ENCODE results near the gene SSPN.
A peak's percentile ranks its signal among the peaks of the same experiment; 100 is the strongest.

Gene SSPN

DNA sequence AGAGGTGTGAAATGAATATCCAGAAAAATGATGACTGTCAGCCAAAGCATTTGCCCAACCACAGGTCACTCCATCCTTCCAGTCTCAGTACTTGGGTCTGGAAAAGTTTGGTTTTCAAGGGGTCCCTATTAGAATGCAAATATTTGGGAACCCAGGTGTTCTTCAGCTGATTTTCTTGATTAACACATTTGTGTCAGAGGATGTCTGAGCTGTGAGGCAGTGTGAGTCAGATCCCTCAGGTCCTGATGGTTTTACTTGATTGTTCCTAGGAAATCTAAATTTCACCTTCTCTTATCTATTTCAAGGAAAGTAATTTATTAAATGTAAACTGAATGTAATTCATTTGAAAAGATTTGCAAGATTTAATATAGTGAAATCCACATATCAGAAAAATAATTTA, 71.5 kb downstream of the SSPN start:
- no peak for DNase-seq (ENCODE audit: low spot score)

DNA sequence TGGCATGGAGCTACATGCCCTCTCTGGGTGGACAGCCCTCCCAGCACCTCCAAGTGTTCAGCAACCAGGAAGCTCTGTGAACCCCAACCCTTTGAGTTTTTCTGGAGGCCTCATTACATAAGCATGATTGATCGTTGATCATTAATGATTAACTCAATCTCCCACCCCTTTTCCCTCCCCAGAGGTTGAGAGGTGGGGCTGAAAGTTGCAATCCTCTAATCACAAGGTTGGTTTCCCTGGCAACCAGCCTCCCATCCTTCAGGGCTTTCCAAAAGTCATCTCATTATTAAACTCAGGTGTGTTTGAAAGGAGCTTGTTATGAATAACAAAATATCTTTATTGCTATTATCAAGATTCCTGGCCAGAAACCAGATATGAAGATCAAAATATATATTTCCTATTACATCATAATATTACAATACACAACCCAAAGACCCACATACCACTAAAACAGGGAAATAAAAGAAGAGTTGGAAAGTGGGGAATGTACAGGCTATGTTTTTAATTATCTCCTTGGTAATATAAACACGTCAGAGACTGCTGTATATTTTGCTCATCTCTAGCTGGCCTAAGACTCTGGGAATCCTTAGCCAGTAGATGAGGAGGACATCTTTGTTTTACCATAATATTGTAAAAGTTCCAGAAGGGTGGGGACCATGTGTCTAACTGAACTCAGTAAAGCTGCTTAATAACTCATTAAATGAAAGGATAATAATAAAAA, 73.6 kb downstream of the SSPN start:
- no peak for DNase-seq (ENCODE audit: low spot score)

DNA sequence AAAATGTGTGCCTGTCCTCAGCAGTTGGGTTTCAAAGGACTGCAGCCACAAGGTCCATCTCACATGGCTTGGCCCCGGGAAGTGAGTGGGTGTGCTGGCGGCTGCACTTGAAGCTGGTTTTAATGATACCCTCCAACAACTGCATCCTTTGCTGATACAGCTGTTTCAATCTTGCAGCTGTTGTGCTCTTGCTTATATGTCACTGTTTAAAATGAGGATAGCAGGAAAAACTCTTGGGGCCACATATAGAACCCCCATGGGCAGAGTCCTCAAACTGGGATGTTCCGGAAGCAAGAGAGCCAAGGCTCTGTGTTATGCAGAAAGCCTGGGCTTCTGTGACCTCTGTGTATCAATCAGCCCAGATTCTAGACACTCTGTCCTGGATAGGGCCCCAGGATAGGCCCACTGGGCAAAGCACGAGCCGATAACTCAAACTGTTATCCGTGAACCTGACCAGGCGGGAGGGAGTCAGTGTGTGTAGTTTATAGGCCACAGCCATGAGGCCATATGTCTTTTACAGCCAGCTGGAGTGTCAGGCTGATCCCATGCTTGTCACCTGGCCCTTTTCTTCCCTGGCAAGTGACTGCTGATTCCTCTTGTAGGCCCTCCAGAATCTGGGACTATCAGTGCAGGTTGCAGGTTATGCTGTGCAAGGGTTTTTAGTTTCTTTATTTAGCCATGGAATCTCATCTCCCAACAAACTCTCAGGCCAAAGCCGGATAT, 74.3 kb downstream of the SSPN start:
- peak; percentile 74 for DNase-seq (ENCODE audit: low spot score)

DNA sequence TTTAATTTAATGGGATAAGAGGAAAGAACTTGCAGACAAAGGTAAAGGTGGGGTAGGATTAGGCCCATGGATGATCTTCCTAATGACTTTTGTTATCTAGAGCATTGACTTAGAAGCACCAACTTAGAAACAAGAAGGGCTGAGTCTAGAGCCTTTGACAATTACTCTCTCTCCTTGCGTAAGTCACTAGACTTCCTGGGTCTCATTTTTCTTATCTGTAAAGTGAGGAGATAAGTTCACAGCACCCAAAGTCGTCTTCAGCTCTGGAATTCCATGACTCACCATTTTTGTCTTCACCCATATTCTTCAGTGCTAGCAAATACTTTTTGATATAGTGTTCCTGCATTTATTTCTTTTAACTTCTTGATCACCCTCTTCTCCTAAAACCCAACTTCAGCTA, 75.7 kb downstream of the SSPN start:
- no peak for DNase-seq (ENCODE audit: low spot score)

DNA sequence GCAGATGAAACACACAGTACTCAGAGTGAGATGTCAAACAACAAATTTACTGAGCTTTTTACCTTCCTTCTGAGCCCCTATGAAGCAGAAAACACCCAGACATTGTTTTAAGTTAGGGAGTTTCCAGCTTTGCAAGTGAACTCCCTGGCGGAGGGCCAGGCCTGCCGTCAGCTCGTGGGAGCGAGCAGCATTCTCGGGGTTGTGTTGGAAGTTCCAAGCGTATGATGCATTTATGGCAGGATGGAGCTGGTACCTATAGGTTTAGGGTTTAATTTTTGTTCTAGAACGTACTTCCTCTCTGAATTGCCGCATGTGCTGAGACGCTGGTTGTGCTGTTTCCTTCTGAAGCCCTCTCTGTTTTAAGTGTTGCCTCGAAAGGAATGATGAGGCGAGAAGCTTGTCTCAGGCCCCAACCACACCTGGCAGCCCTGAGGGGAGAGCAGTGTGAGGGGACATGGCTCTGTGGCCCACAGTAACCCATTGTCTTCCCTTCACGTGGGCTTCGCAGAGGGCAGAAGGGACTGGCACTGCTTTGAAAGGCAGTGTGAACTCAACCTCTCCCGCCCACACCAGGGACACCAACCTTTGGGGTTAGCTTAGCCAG, 76.6 kb downstream of the SSPN start:
- DNase-seq (ENCODE audit: low spot score), result no peak

DNA sequence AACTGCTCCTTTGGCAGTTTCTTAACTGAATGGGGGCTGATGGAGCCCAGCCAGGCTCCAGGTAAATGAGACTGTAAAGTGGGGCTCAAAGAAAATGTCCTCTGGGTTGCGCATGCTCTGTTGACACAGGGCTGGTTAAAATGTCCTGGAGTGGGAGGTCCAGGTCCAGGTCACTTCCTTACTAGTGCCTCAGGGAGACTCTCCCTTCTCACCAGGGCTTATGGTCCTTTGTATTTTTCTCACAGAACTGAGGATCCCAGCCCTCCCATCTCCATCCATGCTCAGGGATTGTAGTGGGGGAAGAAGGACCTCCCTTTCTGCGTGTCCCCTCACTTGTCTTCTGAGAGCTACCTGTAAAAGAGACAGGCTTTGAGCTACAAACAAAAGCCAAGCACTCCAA, 77.5 kb downstream of the SSPN start:
- DNase-seq (ENCODE audit: low spot score), result no peak

DNA sequence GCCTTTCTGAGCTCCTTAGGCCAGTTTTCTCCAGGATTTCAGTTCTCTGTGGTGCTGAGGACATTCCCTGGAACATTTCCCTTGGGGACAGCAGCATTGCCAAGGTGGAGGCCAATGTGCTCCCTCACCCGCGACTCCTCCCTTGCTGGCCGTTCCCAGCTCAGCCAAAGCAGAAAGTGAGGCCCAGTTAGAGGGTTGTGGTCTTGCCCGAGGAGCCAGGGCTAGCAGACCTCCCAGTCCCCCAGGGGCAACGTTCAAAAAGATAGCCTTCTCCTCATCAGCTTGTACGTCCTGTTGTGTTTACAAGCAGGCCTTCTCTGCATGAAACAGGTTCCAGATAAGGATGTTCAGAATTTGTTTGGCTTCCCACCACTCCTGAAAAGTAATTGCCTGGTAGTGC, 78.4 kb downstream of the SSPN start:
- DNase-seq (ENCODE audit: low spot score), result no peak

DNA sequence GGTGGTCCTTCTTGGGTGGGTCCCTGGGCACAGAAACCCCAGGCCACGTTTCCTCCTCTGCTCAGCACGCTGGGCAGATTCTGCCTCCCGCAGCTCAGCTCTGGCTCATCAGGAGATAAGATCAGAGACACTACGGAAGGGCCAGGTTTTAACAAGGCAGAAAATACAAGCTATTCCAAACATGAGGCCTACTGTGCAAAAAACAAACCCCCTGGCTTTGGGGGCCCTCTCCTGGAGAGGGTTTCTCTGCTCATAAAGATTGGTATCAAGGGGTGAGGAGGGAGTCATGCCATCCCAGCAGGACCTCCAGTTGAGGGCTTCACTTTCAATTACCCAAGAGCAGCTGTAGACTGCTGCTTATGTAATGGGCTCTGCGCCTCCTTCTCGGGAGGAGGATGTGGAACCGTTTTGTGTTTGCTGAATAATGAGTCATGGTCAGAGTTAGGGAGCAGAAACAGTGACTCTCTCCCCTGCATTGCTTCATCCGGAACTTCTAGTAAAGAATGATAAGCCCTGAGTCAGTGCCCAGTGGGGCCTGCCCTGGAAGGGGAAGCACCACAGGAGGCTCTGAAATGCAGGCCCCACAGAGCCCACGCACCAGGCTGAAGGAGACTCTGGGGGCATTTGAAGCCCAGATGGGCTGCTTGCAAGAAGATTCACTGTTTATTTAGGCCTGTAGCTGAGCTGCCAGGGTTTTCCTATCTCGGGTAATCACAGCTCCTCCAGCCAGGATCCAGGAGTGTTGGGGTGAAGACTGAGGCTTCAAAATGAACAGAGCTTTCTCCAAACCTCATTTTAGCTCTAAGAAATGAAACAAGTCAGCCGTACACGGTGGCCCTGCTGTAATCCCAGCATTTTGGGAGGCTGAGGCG, 79.3 kb downstream of the SSPN start:
- DNase-seq (ENCODE audit: low spot score), result no peak

DNA sequence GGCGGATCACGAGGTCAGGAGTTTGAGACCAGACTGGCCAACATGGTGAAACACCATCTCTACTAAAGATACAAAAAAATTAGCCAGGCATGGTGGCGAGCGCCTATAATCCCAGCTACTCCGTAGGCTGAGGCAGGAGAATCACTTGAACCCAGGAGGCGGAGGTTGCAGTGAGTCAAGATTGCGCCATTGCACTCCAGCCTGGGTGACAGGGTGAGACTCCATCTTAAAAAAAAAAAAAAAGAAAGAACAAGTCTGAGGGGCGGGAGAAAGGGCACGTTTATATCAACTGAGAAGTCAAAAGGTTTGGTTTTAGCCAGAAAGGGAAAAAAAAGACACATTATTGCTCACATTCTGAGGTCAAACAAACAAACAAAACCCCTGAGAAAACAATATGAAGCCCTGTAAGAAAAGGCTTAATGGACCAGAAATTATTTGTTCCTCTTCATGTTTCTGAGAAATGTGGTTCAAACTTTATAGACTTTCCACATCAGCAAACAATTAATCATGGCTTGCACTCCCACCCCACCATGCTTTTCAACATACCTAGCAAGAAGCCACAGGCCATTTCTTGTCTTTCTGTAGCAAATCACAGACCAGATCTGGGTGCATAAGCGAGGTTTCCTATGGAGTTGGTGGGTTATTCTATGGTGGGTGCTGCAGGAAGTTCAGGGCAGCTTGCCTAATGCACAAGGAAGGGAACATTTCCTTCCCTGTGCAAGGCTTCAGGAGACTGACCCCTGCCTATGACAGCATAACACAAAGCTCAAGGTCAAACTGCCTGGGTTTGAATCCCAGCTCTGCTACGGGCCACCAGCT, 80.1 kb downstream of the SSPN start:
- DNase-seq (ENCODE audit: low spot score), result no peak

DNA sequence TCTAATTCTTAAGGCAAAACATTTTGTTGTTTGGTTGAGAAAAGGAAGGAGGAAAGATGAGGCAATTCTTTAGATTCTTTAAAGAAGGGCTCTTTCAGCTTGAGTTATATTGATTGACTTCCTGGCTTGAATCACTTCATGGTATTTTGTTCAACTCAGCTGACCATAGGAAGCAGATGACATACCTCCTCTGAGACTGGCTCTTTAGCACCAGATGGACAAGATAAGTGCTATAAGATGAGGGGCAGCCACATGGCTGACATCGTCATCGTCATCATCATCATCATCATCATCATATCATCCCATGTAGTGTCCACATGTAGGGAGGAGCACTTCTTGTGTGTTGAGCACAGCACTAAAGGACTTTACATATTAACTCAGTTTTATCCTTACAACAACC, 81.3 kb downstream of the SSPN start:
- no peak for DNase-seq (ENCODE audit: low spot score)

DNA sequence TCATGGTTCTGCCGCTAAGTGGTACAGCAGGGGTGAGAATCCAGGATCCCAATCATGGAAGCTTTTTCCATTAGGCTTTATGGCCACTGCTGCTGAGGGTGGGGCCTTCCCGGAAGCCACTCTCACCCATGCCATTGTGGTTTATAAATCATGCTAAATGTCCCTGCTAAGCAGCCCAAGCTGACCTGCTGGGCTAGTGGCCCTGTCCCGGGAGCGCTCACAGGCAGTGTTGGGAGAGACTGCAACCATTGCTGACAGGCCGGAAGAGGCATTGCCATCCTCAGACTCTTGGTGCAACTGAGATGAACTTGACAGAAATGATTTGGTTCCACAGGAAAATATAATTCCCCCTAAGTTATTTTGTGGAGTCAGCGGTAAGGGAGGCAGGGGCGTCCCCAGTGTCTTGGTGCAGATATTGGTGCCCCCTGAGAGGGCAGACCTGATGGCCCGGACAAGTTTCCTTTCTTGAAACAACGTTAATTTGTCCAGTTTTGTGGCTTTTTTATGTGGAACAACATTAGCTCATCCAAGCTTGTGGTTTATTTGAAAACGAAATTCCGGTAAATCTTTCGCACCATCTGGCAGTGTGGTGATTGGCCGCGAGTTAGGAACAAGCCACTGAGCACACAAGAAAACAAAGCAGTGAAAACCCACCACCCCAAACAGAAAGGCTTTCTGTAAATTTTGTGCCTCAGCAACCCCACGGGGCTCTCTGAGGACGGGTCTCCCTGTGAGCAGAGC, 82.3 kb downstream of the SSPN start:
- no peak for DNase-seq (ENCODE audit: low spot score)

DNA sequence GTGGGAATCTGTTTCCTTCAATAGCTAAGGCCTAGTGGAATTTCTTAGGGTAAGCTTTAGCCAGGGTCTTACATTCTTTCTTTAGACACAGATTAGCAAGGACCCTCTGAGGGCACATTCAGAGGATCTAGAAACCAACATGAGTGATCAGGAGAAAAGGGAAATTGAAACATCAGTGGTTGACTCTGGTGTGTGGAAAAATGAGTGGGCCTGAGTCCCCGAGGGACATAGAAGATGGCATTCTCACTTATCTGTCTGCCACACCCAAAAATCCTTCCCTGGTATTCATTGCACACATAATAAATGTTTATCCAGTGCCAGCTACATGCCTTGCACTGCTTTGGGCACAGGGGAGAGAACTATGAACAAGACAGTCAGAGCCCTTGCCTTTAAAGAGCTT, 82.9 kb downstream of the SSPN start:
- DNase-seq (ENCODE audit: low spot score), result no peak

DNA sequence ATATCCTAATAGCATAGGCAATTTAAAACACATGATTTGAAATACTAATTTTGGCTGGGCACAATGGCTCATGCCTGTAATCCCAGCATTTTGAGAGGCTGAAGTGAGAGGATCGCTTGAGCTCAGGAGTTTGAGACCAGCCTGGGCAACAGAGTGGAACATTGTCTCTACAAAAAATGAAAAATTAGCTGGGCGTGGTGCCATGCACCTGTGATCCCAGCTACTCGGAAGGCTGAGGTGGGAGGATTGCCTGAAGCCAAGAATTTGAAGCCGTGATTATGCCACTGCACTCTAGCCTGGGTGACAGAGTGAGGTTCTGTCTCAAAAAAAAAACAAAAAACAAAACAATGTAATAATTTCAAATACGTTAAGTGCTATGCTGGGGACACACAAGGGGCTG, 83.3 kb downstream of the SSPN start:
- peak; percentile 68 for DNase-seq (ENCODE audit: low spot score)

DNA sequence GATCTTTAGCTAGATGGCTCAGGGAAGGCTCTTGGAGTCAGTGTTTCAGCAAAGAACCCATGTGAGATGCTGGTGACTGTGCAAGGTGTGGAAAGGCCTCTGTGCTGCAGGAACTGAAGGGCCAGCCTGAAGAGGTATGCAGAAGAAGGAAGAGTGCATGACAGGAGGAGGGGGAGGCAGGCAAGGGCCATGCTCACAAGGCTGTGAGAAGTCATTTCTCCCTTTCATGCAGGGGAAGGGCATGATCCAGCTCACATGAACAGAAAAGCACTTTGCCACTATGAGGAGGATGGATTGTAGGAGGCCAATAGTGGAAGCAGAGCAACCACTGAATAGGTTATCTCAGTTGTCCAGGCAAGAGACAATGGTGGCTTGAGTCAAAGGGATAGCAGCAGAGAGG, 83.7 kb downstream of the SSPN start:
- DNase-seq (ENCODE audit: low spot score), result no peak

DNA sequence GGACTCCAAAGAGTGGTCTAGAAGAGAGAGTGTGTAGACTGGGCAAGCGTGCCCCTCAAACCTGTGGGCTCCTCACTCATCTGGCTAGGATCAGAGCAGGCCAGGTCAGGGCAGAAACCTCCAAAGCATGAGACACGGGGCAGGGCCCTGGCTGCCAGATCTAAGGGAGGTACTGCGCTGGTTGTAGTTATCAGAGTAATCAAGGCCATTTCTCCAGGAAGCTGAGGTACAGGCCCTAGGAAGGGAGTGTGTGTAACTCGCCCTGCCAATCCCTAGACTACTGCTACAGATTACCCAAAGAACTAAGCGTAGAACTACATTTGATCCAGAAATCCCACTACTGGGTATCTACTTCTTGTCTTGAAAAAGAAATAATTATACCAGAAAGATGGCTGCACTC, 84.5 kb downstream of the SSPN start:
- no peak for DNase-seq (ENCODE audit: low spot score)

DNA sequence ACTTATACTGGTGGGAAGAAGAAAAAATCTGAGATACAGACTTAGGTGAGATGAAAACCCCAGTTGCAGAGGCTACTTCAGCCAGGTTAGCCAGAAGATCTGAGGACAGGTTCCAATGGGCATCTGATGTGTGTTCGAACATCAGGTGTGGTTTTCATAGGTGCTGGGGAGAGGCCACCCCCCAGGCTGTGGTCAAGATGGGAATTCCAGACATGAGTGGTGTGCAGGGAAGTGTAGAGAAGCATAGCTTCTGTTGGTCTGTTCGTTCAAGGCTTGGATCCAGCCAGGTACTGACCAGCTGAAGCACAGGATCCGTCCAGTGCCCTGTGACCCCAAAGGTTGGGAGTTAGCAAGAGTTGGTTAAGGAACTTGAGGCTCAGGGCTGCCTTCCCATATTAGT, 85.5 kb downstream of the SSPN start:
- DNase-seq (ENCODE audit: low spot score), result no peak

DNA sequence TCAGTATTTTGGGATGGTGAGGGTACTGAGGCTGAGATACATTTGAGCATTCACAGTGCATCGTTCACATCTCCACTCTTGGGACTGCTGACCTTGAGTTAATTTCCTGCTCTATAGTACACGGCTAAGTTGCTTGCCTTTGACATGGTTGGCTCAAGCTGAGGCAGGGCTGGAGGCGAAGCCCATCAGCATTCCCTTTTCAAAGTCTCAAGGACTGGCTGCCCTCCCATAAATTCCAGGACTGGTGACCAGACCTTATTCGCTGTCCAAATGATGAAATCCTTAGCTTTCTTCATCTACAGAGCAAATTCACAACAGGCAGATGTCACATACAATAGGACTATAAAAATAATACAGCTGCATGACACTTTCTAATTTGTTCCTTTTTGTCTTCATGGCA, 85.9 kb downstream of the SSPN start:
- no peak for DNase-seq (ENCODE audit: low spot score)

DNA sequence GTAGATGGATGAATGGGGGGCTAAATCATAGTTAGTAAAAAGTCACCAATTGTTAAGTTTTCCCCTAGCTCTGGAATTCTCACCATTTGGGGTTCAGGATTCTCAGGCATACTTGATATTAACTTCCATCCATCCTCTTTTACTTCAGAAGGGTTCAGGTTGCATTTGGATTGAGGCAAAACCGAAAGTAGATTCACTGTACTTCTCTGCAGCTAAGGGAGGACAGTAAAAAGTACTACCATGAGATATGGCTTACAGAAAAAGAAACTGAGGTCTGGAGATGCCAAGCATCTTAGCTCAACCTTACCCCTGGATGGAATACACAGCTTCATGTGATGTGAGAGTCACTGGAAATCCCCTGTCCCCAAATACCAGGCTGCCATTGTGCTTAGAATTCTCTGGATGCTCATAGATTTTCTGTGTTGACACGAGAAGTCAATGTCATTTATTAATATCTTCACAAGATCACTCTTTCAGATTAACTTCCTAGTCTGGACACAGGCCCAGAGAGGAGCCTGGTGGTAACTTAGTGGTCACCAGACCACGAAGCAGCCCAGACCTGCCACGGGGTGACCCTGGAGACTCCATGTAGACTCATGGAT, 87.1 kb downstream of the SSPN start:
- no peak for DNase-seq (ENCODE audit: low spot score)

DNA sequence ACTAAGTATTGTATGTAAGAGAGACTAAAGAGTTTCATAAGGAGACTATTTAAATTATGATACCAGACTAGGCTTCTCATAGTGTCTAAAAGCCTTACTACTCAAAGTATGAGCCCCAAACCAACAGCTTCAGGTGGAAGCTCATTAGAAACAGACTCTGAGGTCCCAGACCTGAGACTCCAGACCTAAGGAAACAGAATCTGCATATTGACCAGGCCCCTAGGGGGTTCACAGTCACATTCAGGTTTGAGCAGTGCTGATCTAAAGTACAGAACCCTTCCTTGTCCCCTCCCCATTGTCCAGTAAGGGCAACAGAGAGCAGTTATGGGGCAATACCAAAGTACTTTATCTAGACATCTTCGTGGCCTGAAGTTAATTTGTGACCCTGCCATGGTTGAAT, 87.7 kb downstream of the SSPN start:
- no peak for DNase-seq (ENCODE audit: low spot score)

DNA sequence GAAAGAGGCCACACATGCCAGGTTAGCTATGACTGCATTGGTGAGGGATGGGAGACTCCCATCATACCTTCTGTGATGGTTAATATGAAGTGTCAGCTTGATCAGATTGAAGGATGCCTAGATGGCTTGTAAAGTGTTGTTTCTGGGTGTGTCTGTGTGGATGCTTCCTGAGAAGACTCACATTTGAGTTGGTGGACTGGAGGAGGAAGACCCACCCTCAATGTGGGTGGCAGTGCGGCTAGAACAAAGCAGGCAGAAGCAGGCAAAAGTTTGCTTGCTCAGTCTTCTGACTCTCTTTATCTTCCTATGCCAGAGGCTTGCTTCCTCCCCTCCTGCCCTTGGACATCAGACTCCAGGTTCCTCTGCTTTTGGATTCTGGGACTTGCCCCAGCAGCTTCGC, 88.2 kb downstream of the SSPN start:
- DNase-seq (ENCODE audit: low spot score), result no peak

DNA sequence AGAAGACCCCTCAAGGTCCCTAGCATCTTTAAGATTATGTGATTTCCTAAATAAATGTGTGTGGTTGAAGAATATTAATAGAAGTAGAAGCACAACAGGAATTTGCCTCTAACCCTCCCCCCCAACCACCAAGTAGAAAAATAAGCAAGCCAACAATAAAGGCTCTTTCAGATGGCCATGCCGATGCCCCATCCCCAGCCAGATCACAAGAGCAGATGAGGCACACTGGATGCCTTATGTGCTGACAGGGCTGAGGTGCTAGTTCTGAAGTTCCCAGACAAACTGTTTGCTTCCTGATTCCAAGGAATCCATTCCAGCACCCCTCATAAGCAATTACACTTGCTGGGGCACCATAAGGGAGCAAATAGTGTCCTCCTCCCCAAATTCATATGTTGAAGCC, 90.0 kb downstream of the SSPN start:
- DNase-seq (ENCODE audit: low spot score), result no peak

Data from cerebellar cortex (tissue), 1 donor.